A549 (cell line): Measurements from ENCODE around the gene SULT1C4.

ENCODE experiments used
- MAZ ChIP-seq: fragments of 150-350 bp; IDR thresholded peaks from 2 replicates; pipeline ENCODE4 v1.6.1; 2014; ENCODE audit warnings: antibody characterized with exemption, low read depth, low read length, borderline replicate concordance
- RFX5 ChIP-seq: fragments of 450-650 bp; IDR thresholded peaks from 2 replicates; pipeline ENCODE4 v1.7.1; 2014; ENCODE audit warnings: antibody characterized with exemption, mild to moderate bottlenecking, moderate library complexity

GRCh38 chr2:108363024-108363907, 14.5 kb upstream of the SULT1C4 start:
- TF ChIP-seq MAZ (no peak), RFX5 (no peak)
